Aorta (tissue), 5 donors: Measurements from ENCODE around the gene TMEM106C. TPM values are rescaled to one million over a fixed set of nuclear protein-coding genes. Genes with fewer than 3 reads are reported as not detected.

Source experiments
- ATAC-seq: fragments of 200-7000 bp; cut with Tn5 transposase; one replicate; pipeline ENCODE4 v1.9.1; 2022; ENCODE audit warnings: moderate library complexity; ENCODE audit not compliant: low FRiP score
- DNase-seq, 2 donors: peaks; one replicate each; pipeline ENCODE4 v3.0.0-alpha.2; 2020
- H3K27ac ChIP-seq, 2 donors: one replicate each; pipeline ENCODE4 v1.5.1; 2013; ENCODE audit warnings: low read length in 2 of 2, mild to moderate bottlenecking in 2 of 2, moderate library complexity in 2 of 2, control low read depth in 1 of 2, inconsistent platforms in 1 of 2, low read depth in 1 of 2
- H3K27me3 ChIP-seq, 2 donors: one replicate each; pipeline ENCODE4 v1.6.1; 2013; ENCODE audit warnings: control low read depth in 1 of 2, low read length in 1 of 2, mild to moderate bottlenecking in 1 of 2, moderate library complexity in 1 of 2; ENCODE audit not compliant: insufficient read depth in 2 of 2, control insufficient read depth in 1 of 2
- H3K36me3 ChIP-seq, 2 donors: one replicate each; pipeline ENCODE4 v1.6.1; 2013; ENCODE audit warnings: control low read depth in 1 of 2, low read length in 1 of 2, mild to moderate bottlenecking in 1 of 2; ENCODE audit not compliant: insufficient read depth in 2 of 2, control insufficient read depth in 1 of 2
- H3K4me1 ChIP-seq, 2 donors: one replicate each; pipeline ENCODE4 v1.6.1; 2013; ENCODE audit warnings: low read length in 2 of 2, control low read depth in 1 of 2, mild to moderate bottlenecking in 1 of 2, moderate library complexity in 1 of 2; ENCODE audit not compliant: insufficient read depth in 2 of 2, control insufficient read depth in 1 of 2
- H3K4me3 ChIP-seq, 2 donors: one replicate each; pipeline ENCODE4 v1.5.1; 2013; ENCODE audit warnings: low read length in 2 of 2, control low read depth in 1 of 2, mild to moderate bottlenecking in 1 of 2
- H3K9me3 ChIP-seq: one replicate; pipeline ENCODE4 v1.6.1; 2013; ENCODE audit warnings: mild to moderate bottlenecking, low read length; ENCODE audit not compliant: control insufficient read depth
- WGBS, 2 donors: extraction: QIAGEN DNeasy Blood & Tissue Kit; methylation state at CpG; one replicate each; pipeline ENCODE4 v1.1.7; 2013; 5-methylcytosine and 5-hydroxymethylcytosine counted together
- intact Hi-C, 2 donors: fragments of 100-400 bp; cut with DNase I; formaldehyde crosslinking; loops; one replicate each; pipeline versions ENCODE4 v1.14.2 to v1.15.0; 2022
- polyA plus RNA-seq, 2 donors: library from polyadenylated mRNA; stranded (reverse); fragments of 200-250 nt; gene quantifications; one replicate each; pipeline ENCODE4 v1.2.3, GENCODE V29; 2013
- total RNA-seq, 2 donors: library from RNA; stranded (reverse); fragmentation: NEBNext Ultra II Directional; extraction: Animal tissue kit (Norgen Biotek cat#: 25700); gene quantifications; one replicate each; pipeline ENCODE4 v1.2.1, GENCODE V29; 2021
- donor health status: healthy with polysubstance abuse.
- donor health status: Bipolar disorder and iron deficiency.
- donor health status: DM: no; HTN: no; CAD: no.
- donor health status: DM: no; HTN: no; CAD: no.
- donor health status: DM: yes; HTN: yes; CAD: no.

Gene TMEM106C
- total and polyA plus RNA-seq, 4 donors, result 56.3 to 220 (median 69.5) TPM

GRCh38 chr12:47980779-47981495 lies 17.5 kb downstream of the TMEM106C start:
- DNase-seq (no peak), ATAC-seq (no peak)
- WGBS, 2 donors, result 86 to 88% methylated on average over 12 to 17 of the region's 17 CpGs
- Histone ChIP-seq H3K36me3 (no peaks in the 10 kb centered on the region), H3K4me1 (no peaks in the 10 kb centered on the region), H3K27ac (no peak overlapping the region), H3K27me3 (no peaks in the 10 kb centered on the region), H3K9me3 (no peaks in the 10 kb centered on the region), H3K4me3 (no peak overlapping the region)
- intact Hi-C loops, result no loop called here

- intact Hi-C loops, result no loop called here
- Histone ChIP-seq H3K27ac (no peak overlapping the region), H3K4me3 (no peak overlapping the region), H3K27me3 (no peaks in the 10 kb centered on the region), H3K36me3 (no peaks in the 10 kb centered on the region), H3K4me1 (no peaks in the 10 kb centered on the region), H3K9me3 (no peaks in the 10 kb centered on the region)
- WGBS, 2 donors, result 72 to 82% methylated on average over 15 to 20 of the region's 20 CpGs
- ATAC-seq (no peak), DNase-seq (peak in 1 of 2 donors; percentile 27)
Measured at GRCh38 chr12:47981496-47982260, 18.3 kb downstream of the TMEM106C start.

GRCh38 chr12:47982311-47982710 lies 18.9 kb downstream of the TMEM106C start:
- Histone ChIP-seq H3K4me3 (no peak overlapping the region), H3K9me3 (no peaks in the 10 kb centered on the region), H3K36me3 (no peaks in the 10 kb centered on the region), H3K27ac (no peak overlapping the region), H3K4me1 (no peaks in the 10 kb centered on the region), H3K27me3 (no peaks in the 10 kb centered on the region)
- 74 to 75% methylated on average over 5 of the region's 5 CpGs for WGBS, 2 donors
- ATAC-seq (no peak), DNase-seq (peak in 1 of 2 donors; percentile 38)
- intact Hi-C loops, result no loop called here

DNA sequence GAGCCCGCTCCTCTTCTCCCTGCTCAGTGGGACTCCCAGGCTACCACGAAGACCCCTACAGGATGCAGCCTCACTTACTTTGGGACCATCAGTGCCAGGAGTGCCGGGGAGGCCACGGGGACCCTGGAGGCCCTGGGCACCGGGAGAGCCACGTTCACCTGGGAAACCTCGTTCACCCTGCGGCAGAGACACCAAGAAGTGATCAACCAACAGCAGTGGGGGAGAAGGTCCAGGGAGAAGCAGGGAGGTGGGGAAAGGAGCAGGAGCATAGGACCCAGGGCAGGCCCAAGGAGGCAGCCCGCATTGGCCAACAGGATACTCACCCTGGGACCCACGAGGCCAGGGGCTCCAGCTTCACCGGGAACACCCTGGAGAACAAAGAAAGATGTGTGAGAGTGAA lies 19.4 kb downstream of the TMEM106C start:
- DNase-seq (peak in 1 of 2 donors; percentile 46), ATAC-seq (no peak)
- H3K36me3 ChIP-seq, result no peaks in the 10 kb centered on the region
- no peaks in the 10 kb centered on the region for H3K27me3 ChIP-seq
- H3K4me1 ChIP-seq, result no peaks in the 10 kb centered on the region
- intact Hi-C loops, result no loop called here
- H3K27ac ChIP-seq, result no peak overlapping the region
- 92 to 96% methylated on average over 11 of the region's 11 CpGs for WGBS, 2 donors
- H3K4me3 ChIP-seq, result no peak overlapping the region
- no peaks in the 10 kb centered on the region for H3K9me3 ChIP-seq

GRCh38 chr12:47983541-47984115 lies 20.2 kb downstream of the TMEM106C start:
- no peak for ATAC-seq
- no peak for DNase-seq
- WGBS, 2 donors, result 92 to 95% methylated on average over 5 of the region's 5 CpGs
- Histone ChIP-seq H3K4me3 (no peak overlapping the region), H3K9me3 (no peaks in the 10 kb centered on the region), H3K27ac (no peak overlapping the region), H3K27me3 (no peaks in the 10 kb centered on the region), H3K4me1 (no peaks in the 10 kb centered on the region), H3K36me3 (no peaks in the 10 kb centered on the region)
- intact Hi-C loops, result no loop called here

- 96% methylated on average over 8 of the region's 8 CpGs for WGBS, 2 donors
Measured at GRCh38 chr12:47984331-47984801, 21.0 kb downstream of the TMEM106C start.

DNA sequence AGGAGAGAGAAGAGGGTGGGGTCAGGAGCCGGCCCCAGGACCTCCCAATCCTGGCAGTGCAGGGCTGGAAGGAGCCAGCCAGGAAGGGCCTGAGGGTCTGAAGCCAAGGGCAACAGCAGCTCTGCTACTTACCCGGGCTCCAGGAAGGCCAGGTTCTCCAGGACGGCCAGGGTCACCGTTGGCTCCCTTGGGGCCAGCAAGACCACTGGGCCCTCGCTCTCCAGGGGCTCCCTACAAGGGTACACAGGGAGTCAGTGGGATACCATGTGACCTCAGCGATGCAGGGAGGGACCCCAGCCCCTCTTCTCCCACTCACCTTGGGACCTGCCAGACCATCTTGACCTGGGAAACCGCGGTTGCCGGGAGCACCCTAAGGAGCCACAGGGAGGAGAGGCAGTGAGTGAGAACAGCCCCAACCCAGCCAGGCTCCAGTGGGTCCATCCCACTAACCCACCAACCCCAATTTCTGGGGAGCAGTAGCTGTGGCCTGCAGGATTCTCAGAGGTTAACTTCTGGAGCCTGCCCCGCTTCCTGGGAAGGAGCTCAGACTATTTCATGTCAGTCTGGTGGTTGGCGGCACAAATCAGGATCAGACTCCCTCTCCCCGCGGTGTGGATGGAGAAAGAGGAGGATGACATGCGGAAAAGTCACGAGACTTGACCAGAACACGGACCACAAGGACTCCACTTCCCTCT lies 22.3 kb downstream of the TMEM106C start:
- Histone ChIP-seq H3K36me3 (no peaks in the 10 kb centered on the region), H3K4me1 (no peaks in the 10 kb centered on the region), H3K27me3 (no peaks in the 10 kb centered on the region), H3K27ac (no peak overlapping the region), H3K9me3 (no peaks in the 10 kb centered on the region), H3K4me3 (no peak overlapping the region)
- 88 to 89% methylated on average over 16 of the region's 16 CpGs for WGBS, 2 donors
- intact Hi-C loops, result no loop called here
- ATAC-seq (no peak), DNase-seq (no peak)

More at GRCh38 chr12:47984331-47984801, 21.0 kb downstream of the TMEM106C start:
- Histone ChIP-seq H3K36me3 (no peaks in the 10 kb centered on the region), H3K4me3 (no peak overlapping the region), H3K27ac (no peak overlapping the region), H3K27me3 (no peaks in the 10 kb centered on the region), H3K9me3 (no peaks in the 10 kb centered on the region), H3K4me1 (no peaks in the 10 kb centered on the region)
- DNase-seq, result peak in 1 of 2 donors; percentile 58
- ATAC-seq, result no peak
- intact Hi-C loops, result no loop called here

GRCh38 chr12:47986291-47986660 lies 22.9 kb downstream of the TMEM106C start:
- intact Hi-C loops, result no loop called here
- Histone ChIP-seq H3K36me3 (no peaks in the 10 kb centered on the region), H3K27ac (no peak overlapping the region), H3K4me1 (no peaks in the 10 kb centered on the region), H3K9me3 (no peaks in the 10 kb centered on the region), H3K4me3 (no peak overlapping the region), H3K27me3 (no peaks in the 10 kb centered on the region)
- DNase-seq (peak in 1 of 2 donors; percentile 17), ATAC-seq (no peak)
- 87 to 91% methylated on average over 8 of the region's 8 CpGs for WGBS, 2 donors
